Measurements from ENCODE around the gene RNF115. TPM values are rescaled to one million over a fixed set of nuclear protein-coding genes. Genes with fewer than 3 reads are reported as not detected.

Gene RNF115
- total RNA-seq, 5 donors from 2014 or later (not counting 1 experiment from before 2014, with no cell fraction given), result 12.0 to 17.5 (median 13.4) TPM

GRCh38 chr1:145695821-145696629 is 127.9 kb downstream of the RNF115 start:
- no peak overlapping the region for H3K4me3 ChIP-seq (ENCODE audit: control insufficient read depth in 1 of 2, extremely low read depth in 1 of 2, low read length in 1 of 2)
- Mint-ChIP-seq H3K36me3 (no peaks in the 10 kb centered on the region), H3K4me3 (no peak overlapping the region), H3K4me1 (peaks cover 3 to 11% (median 4%) of the 10 kb centered on the region in 3 donors), H3K27ac (peak overlapping the region in 1 of 2 donors; percentile 23), H3K9me3 (no peaks in the 10 kb centered on the region), H3K27me3 (no peaks in the 10 kb centered on the region)
- no peak for DNase-seq
- no peaks in the 10 kb centered on the region for H3K36me3 ChIP-seq (ENCODE audit: control insufficient read depth in 2 of 2, extremely low read depth in 1 of 2, insufficient read depth in 1 of 2, low read length in 1 of 2)
- ChIA-PET POLR2A (no interaction called here), CTCF (interaction anchor here in 1 of 2 donors (1.0 kb wide), 1 partner anchor 26 kb away, joined by 3 read pairs; no protein-coding TSS in a partner anchor)
- no peaks in the 10 kb centered on the region for H3K27me3 ChIP-seq (replicated peaks in 1 of 2; ENCODE audit: control insufficient read depth in 2 of 2, extremely low read depth in 1 of 2, insufficient read depth in 2 of 2, low read length in 1 of 2)
- 90% methylated on average over 4 of the region's 5 CpGs for WGBS (ENCODE audit: insufficient coverage)
- H3K9me3 ChIP-seq, result no peaks in the 10 kb centered on the region
- ATAC-seq (replicated peaks in 1 of 4), result no peak
- H3K4me1 ChIP-seq (ENCODE audit: control insufficient read depth in 1 of 2, extremely low read depth in 1 of 2, insufficient read depth in 2 of 2, low read length in 2 of 2), result peaks cover 0 to 8% of the 10 kb centered on the region in 2 experiments
- H3K27ac ChIP-seq (ENCODE audit: low read length), result no peak overlapping the region

GRCh38 chr1:145692785-145693443 is 131.0 kb downstream of the RNF115 start:
- ATAC-seq (replicated peaks in 1 of 4) (no peak), DNase-seq (no peak)
- peaks cover 27 to 39% (median 31%) of the 10 kb centered on the region in 3 donors for H3K4me1 Mint-ChIP-seq
- 98% methylated on average over 7 of the region's 11 CpGs for WGBS (ENCODE audit: insufficient coverage)
- Histone ChIP-seq H3K9me3 (no peaks in the 10 kb centered on the region), H3K27me3 (replicated peaks in 1 of 2; ENCODE audit: control insufficient read depth in 2 of 2, extremely low read depth in 1 of 2, insufficient read depth in 2 of 2, low read length in 1 of 2) (no peaks in the 10 kb centered on the region), H3K27ac (ENCODE audit: low read length) (no peak overlapping the region), H3K36me3 (ENCODE audit: control insufficient read depth in 2 of 2, extremely low read depth in 1 of 2, insufficient read depth in 1 of 2, low read length in 1 of 2) (no peaks in the 10 kb centered on the region), H3K4me1 (ENCODE audit: control insufficient read depth in 1 of 2, extremely low read depth in 1 of 2, insufficient read depth in 2 of 2, low read length in 2 of 2) (peaks cover 9 to 32% of the 10 kb centered on the region in 2 experiments), H3K4me3 (ENCODE audit: control insufficient read depth in 1 of 2, extremely low read depth in 1 of 2, low read length in 1 of 2) (no peak overlapping the region)
- ChIA-PET POLR2A (interaction anchor here in 1 of 2 donors (0.5 kb wide), 1 partner anchor 101 kb away, joined by 16 read pairs; no protein-coding TSS in a partner anchor), CTCF (no interaction called here)
- no peak overlapping the region for H3K4me3 Mint-ChIP-seq
- no peaks in the 10 kb centered on the region for H3K27me3 Mint-ChIP-seq
- H3K36me3 Mint-ChIP-seq, result no peaks in the 10 kb centered on the region
- no peaks in the 10 kb centered on the region for H3K9me3 Mint-ChIP-seq
- no peak overlapping the region for H3K27ac Mint-ChIP-seq

GRCh38 chr1:145690587-145691558 is 133.0 kb downstream of the RNF115 start:
- Mint-ChIP-seq H3K4me3 (peak overlapping the region; percentile 9 to 64 (median 41)), H3K9me3 (no peaks in the 10 kb centered on the region), H3K36me3 (no peaks in the 10 kb centered on the region), H3K27ac (peak overlapping the region; percentile 86 to 88), H3K4me1 (peaks cover 27 to 39% (median 31%) of the 10 kb centered on the region in 3 donors), H3K27me3 (no peaks in the 10 kb centered on the region)
- DNase-seq (peak in 27 of 35 experiments; percentile 3 to 67 (median 21)), ATAC-seq (replicated peaks in 1 of 4) (peak; percentile 88 to 99 (median 92))
- Histone ChIP-seq H3K9me3 (no peaks in the 10 kb centered on the region), H3K36me3 (ENCODE audit: control insufficient read depth in 2 of 2, extremely low read depth in 1 of 2, insufficient read depth in 1 of 2, low read length in 1 of 2) (no peaks in the 10 kb centered on the region), H3K27me3 (replicated peaks in 1 of 2; ENCODE audit: control insufficient read depth in 2 of 2, extremely low read depth in 1 of 2, insufficient read depth in 2 of 2, low read length in 1 of 2) (no peaks in the 10 kb centered on the region), H3K27ac (ENCODE audit: low read length) (peak overlapping the region; percentile 62), H3K4me3 (ENCODE audit: control insufficient read depth in 1 of 2, extremely low read depth in 1 of 2, low read length in 1 of 2) (no peak overlapping the region), H3K4me1 (ENCODE audit: control insufficient read depth in 1 of 2, extremely low read depth in 1 of 2, insufficient read depth in 2 of 2, low read length in 2 of 2) (peaks cover 9 to 37% of the 10 kb centered on the region in 2 experiments)
- WGBS (ENCODE audit: insufficient coverage), result 60% methylated on average over 3 of the region's 5 CpGs
- ChIA-PET POLR2A (interaction anchor here in 1 of 2 donors (1.0 kb wide), 1 partner anchor 30 kb away, joined by 3 read pairs; no protein-coding TSS in a partner anchor), CTCF (no interaction called here)

GRCh38 chr1:145689922-145690321 is 134.0 kb downstream of the RNF115 start:
- ChIA-PET POLR2A (no interaction called here), CTCF (no interaction called here)
- H3K4me3 Mint-ChIP-seq, result peak overlapping the region; percentile 13 to 41 (median 14)
- no peaks in the 10 kb centered on the region for H3K36me3 ChIP-seq (ENCODE audit: control insufficient read depth in 2 of 2, extremely low read depth in 1 of 2, insufficient read depth in 1 of 2, low read length in 1 of 2)
- H3K36me3 Mint-ChIP-seq, result no peaks in the 10 kb centered on the region
- no peaks in the 10 kb centered on the region for H3K9me3 Mint-ChIP-seq
- peaks cover 27 to 39% (median 31%) of the 10 kb centered on the region in 3 donors for H3K4me1 Mint-ChIP-seq
- peak overlapping the region; percentile 62 for H3K27ac ChIP-seq (ENCODE audit: low read length)
- H3K27me3 ChIP-seq (replicated peaks in 1 of 2; ENCODE audit: control insufficient read depth in 2 of 2, extremely low read depth in 1 of 2, insufficient read depth in 2 of 2, low read length in 1 of 2), result no peaks in the 10 kb centered on the region
- peaks cover 9 to 37% of the 10 kb centered on the region in 2 experiments for H3K4me1 ChIP-seq (ENCODE audit: control insufficient read depth in 1 of 2, extremely low read depth in 1 of 2, insufficient read depth in 2 of 2, low read length in 2 of 2)
- H3K9me3 ChIP-seq, result no peaks in the 10 kb centered on the region
- H3K27ac Mint-ChIP-seq, result peak overlapping the region; percentile 86 to 88
- WGBS (ENCODE audit: insufficient coverage), result 87% methylated on average over 6 of the region's 6 CpGs
- ATAC-seq (replicated peaks in 1 of 4), result no peak
- H3K4me3 ChIP-seq (ENCODE audit: control insufficient read depth in 1 of 2, extremely low read depth in 1 of 2, low read length in 1 of 2), result no peak overlapping the region
- DNase-seq, result no peak
- no peaks in the 10 kb centered on the region for H3K27me3 Mint-ChIP-seq

GRCh38 chr1:145688924-145689323 is 135.0 kb downstream of the RNF115 start:
- Histone ChIP-seq H3K27me3 (replicated peaks in 1 of 2; ENCODE audit: control insufficient read depth in 2 of 2, extremely low read depth in 1 of 2, insufficient read depth in 2 of 2, low read length in 1 of 2) (no peaks in the 10 kb centered on the region), H3K4me3 (ENCODE audit: control insufficient read depth in 1 of 2, extremely low read depth in 1 of 2, low read length in 1 of 2) (no peak overlapping the region), H3K9me3 (no peaks in the 10 kb centered on the region), H3K36me3 (ENCODE audit: control insufficient read depth in 2 of 2, extremely low read depth in 1 of 2, insufficient read depth in 1 of 2, low read length in 1 of 2) (no peaks in the 10 kb centered on the region), H3K4me1 (ENCODE audit: control insufficient read depth in 1 of 2, extremely low read depth in 1 of 2, insufficient read depth in 2 of 2, low read length in 2 of 2) (peaks cover 9 to 37% of the 10 kb centered on the region in 2 experiments), H3K27ac (ENCODE audit: low read length) (peak overlapping the region; percentile 62)
- WGBS (ENCODE audit: insufficient coverage), result 94% methylated on average over 6 of the region's 6 CpGs
- Mint-ChIP-seq H3K36me3 (no peaks in the 10 kb centered on the region), H3K4me1 (peaks cover 27 to 39% (median 31%) of the 10 kb centered on the region in 3 donors), H3K9me3 (no peaks in the 10 kb centered on the region), H3K27me3 (no peaks in the 10 kb centered on the region), H3K27ac (peak overlapping the region; percentile 86 to 88), H3K4me3 (peak overlapping the region in 1 of 3 donors; percentile 41)
- CTCF ChIA-PET, result interaction anchor here in 1 of 2 donors (1.0 kb wide), 1 partner anchor 32 kb away, joined by 3 read pairs; no protein-coding TSS in a partner anchor
- POLR2A ChIA-PET, result no interaction called here
- ATAC-seq (replicated peaks in 1 of 4) (no peak), DNase-seq (no peak)

Measured in T-cell (primary cell).